ENCODE data around the gene ADCY5. TPM values are rescaled to one million over a fixed set of nuclear protein-coding genes. Genes with fewer than 3 reads are reported as not detected.

The ADCY5 gene
- total RNA-seq, 4 donors from 2014 or later, result 13.3 to 27.4 (median 21.7) TPM

DNA sequence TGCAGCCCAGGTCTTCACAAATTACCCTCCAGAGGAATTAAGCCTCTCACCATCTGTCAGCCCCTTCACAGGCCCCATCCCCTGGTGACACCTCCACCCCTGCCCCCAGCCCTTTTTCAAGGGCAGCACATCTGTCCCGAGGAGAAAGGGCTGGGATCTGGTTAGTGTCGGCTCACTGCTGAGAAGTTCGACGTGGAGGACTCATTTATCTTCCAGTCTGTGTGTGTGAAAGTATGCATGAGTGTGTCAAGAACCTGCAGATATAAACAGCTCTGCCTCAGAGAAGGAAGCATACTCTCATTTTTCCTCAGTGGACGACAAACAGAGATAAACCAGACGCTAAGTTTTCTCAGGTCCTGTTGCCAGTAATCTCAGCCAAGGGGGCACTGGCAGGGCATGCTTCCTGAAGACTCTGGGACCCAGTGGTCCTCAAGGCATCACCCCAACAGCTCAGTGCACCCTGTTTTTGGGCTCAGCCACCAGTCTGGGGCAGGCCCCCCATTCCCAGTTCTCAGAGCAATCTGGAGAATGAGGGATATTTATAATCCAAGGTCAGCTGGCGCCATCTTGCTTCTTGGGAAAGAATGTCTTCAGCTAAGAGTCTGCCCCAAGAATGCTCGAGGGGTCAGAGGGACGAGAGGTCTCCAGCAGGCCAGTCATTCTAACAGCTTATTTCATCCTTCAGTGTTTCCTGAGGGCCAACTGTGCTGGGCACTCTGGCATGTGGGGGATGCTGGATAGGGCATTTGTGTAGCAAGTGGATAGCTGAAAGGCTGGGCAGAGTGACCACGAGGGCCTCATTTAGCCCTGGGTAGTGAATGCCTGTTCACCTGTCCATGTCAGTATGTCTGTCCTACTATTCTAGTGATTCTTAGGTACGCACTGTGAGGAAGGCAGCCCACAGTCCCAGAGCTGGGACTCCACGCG, 73.6 kb downstream of the ADCY5 start:
- H3K9me3 ChIP-seq, result no peaks in the 10 kb centered on the region
- H3K27ac ChIP-seq, result no peak overlapping the region
- no peak for DNase-seq (ENCODE audit: low spot score in 2 of 2)
- H3K27me3 ChIP-seq, result no peaks in the 10 kb centered on the region
- H3K4me3 ChIP-seq, result no peak overlapping the region
- H3K36me3 ChIP-seq, result no peaks in the 10 kb centered on the region
- H3K4me1 ChIP-seq, result peaks cover 0 to 19% (median 0%) of the 10 kb centered on the region in 4 donors
- TF ChIP-seq POLR2A (IDR thresholded peaks at IDR 0.05) (no peak), EP300 (IDR thresholded peaks at IDR 0.05) (no peak)
- TF ChIP-seq, protein P1, sequence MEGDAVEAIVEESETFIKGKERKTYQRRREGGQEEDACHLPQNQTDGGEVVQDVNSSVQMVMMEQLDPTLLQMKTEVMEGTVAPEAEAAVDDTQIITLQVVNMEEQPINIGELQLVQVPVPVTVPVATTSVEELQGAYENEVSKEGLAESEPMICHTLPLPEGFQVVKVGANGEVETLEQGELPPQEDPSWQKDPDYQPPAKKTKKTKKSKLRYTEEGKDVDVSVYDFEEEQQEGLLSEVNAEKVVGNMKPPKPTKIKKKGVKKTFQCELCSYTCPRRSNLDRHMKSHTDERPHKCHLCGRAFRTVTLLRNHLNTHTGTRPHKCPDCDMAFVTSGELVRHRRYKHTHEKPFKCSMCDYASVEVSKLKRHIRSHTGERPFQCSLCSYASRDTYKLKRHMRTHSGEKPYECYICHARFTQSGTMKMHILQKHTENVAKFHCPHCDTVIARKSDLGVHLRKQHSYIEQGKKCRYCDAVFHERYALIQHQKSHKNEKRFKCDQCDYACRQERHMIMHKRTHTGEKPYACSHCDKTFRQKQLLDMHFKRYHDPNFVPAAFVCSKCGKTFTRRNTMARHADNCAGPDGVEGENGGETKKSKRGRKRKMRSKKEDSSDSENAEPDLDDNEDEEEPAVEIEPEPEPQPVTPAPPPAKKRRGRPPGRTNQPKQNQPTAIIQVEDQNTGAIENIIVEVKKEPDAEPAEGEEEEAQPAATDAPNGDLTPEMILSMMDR (IDR thresholded peaks at IDR 0.05), result no peak
- WGBS, 2 donors, result 77 to 79% methylated on average over 13 of the region's 13 CpGs

DNA sequence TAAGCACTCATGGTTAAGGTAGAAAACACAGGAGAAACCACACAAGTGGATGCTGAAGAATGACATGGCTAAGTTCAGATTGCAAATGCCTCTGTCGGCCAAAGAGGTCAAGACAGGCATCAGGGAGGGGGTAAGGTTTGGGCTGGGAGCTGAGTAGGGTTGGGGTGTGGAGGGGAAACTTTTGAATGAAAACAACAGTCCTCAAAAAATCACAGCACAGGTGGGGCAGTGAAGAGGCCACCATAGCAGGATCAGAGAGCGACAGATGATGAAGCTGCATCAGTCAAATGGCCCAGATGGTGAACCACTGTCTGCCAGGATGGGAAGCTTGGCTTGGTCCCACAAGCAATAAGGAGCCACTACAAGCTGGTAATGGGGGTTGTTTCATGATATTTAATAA, 74.9 kb downstream of the ADCY5 start:
- no peaks in the 10 kb centered on the region for H3K27me3 ChIP-seq
- TF ChIP-seq POLR2A (IDR thresholded peaks at IDR 0.05), result no peak
- TF ChIP-seq, protein P1 (IDR thresholded peaks at IDR 0.05), result no peak
- no peak for TF ChIP-seq EP300 (IDR thresholded peaks at IDR 0.05)
- no peak for DNase-seq (ENCODE audit: low spot score in 2 of 2)
- WGBS, 2 donors, result 66 to 79% methylated on average over 2 of the region's 2 CpGs
- H3K36me3 ChIP-seq, result no peaks in the 10 kb centered on the region
- H3K27ac ChIP-seq, result no peak overlapping the region
- peaks cover 0 to 4% (median 0%) of the 10 kb centered on the region in 4 donors for H3K9me3 ChIP-seq
- H3K4me1 ChIP-seq, result peaks cover 0 to 19% (median 0%) of the 10 kb centered on the region in 4 donors
- H3K4me3 ChIP-seq, result no peak overlapping the region

DNA sequence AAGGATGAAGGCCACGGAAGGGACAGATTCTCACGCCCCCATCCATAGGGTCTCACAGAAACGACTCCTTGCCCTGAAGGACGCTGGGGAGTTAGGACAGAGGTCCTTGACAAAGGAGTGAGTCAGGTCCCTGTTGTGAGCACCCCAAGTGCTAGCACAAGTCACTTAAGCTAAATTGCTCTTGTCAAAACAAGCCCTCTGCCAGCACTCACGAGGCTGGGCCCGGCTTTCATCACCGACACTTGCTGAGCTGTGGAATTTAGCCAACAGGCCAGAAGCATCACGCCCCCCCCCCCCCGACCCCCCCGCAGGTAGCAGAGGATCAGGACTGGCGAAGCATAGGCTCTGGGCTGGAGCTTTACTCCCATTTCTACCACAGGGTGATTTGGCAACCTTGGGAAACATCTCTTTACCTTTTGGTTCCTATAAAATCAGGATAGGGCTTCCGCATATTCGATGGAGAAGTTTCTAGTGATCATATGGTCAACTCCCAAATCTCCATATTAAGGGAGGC, 75.4 kb downstream of the ADCY5 start:
- Histone ChIP-seq H3K4me1 (peaks cover 0 to 19% (median 0%) of the 10 kb centered on the region in 4 donors), H3K27me3 (no peaks in the 10 kb centered on the region), H3K9me3 (peaks cover 0 to 4% (median 0%) of the 10 kb centered on the region in 4 donors), H3K27ac (no peak overlapping the region), H3K4me3 (no peak overlapping the region), H3K36me3 (no peaks in the 10 kb centered on the region)
- TF ChIP-seq, protein P1 (IDR thresholded peaks at IDR 0.05), result no peak
- TF ChIP-seq POLR2A (IDR thresholded peaks at IDR 0.05) (no peak), EP300 (IDR thresholded peaks at IDR 0.05) (no peak)
- WGBS, 2 donors, result 49 to 57% methylated on average over 12 to 13 of the region's 13 CpGs
- no peak for DNase-seq (ENCODE audit: low spot score in 2 of 2)

DNA sequence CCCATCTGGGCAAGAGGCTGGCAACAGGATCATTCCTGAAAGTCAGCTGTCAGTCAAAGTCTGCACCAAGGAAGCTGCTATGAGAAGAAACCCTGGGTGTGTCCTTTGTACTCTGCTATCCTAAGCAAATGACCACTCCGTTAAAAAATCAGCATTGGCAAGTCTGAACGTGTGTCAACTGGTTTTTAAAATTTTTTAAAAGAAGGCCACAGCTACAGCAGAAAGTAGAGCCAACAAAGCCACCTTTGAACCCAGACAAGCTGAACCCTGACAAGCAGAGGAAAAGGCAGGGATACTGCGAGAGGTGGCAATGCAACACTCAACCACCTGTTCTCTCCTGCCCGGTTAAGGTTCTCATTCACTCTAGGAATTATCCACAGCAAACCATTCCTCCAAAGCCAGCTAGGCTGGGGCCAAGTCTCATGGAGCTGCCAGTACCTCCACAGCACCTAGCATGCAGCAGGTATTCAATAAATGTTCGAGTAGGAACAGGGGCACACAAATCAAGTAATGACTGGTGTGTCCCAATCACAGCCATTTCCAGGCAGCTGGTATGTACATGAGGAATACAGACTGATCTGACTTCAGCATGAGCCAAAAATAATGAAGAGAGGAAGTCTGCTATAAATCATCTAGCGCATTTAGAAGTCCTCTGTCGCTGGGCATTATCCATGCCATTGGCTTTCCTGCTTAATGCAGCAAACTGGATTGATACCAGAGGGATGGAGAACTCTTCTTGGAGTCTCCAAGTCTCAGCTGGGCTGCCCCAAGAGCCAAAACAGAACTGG, 76.0 kb downstream of the ADCY5 start:
- no peak overlapping the region for H3K4me3 ChIP-seq
- peaks cover 0 to 19% (median 0%) of the 10 kb centered on the region in 4 donors for H3K4me1 ChIP-seq
- no peaks in the 10 kb centered on the region for H3K27me3 ChIP-seq
- no peak for DNase-seq (ENCODE audit: low spot score in 2 of 2)
- TF ChIP-seq, protein P1 (IDR thresholded peaks at IDR 0.05), result no peak
- TF ChIP-seq EP300 (IDR thresholded peaks at IDR 0.05), result no peak
- TF ChIP-seq POLR2A (IDR thresholded peaks at IDR 0.05), result no peak
- peaks cover 0 to 4% (median 0%) of the 10 kb centered on the region in 4 donors for H3K9me3 ChIP-seq
- H3K27ac ChIP-seq, result no peak overlapping the region
- H3K36me3 ChIP-seq, result no peaks in the 10 kb centered on the region
- WGBS, 2 donors, result 62 to 64% methylated on average over 7 of the region's 7 CpGs
